Pancreas (tissue), 10 donors: ENCODE data around the gene NAV2. TPM values are rescaled to one million over a fixed set of nuclear protein-coding genes. Genes with fewer than 3 reads are reported as not detected.
"Not testable (repeated sequence)": the region's sequence is repeated elsewhere in the genome, so short reads cannot be mapped to it uniquely, and the experiment has no call there.

Source experiments
- ATAC-seq, 4 donors: fragments of 200-7000 bp; cut with Tn5 transposase; one replicate each; pipeline versions ENCODE4 v1.8.0 to v1.9.1; 2020; ENCODE audit warnings: mild to moderate bottlenecking in 4 of 4, moderate library complexity in 4 of 4
- DNase-seq, 6 donors: peaks; one replicate each; pipeline ENCODE4 v3.0.0-alpha.2; 2020
- FAIRE-seq: peaks from 2 replicates; lab custom pipeline; 2012; peaks lifted over from hg19 to GRCh38; lab: Jason Lieb, UNC
- H3K27ac ChIP-seq, 4 donors: fragments of 200-600 bp; sonication (generic); 1 replicate in 3 of 4; 2 replicates in 1 of 4; pipeline versions ENCODE4 v1.5.0 to v1.8.0; 2020
- H3K27me3 ChIP-seq, 4 donors: fragments of 200-600 bp; one replicate each; pipeline ENCODE4 v1.8.0; 2021
- H3K36me3 ChIP-seq, 3 donors: fragments of 200-600 bp; sonication (generic) in 1 of 3; one replicate each; pipeline versions ENCODE4 v1.5.0 to v1.8.0; 2020 to 2021
- H3K4me1 ChIP-seq, 3 donors: fragments of 200-600 bp; one replicate each; pipeline ENCODE4 v1.8.0; 2021
- H3K4me3 ChIP-seq, 4 donors: fragments of 200-600 bp; sonication (generic) in 2 of 4; one replicate each; pipeline versions ENCODE4 v1.5.0 to v1.8.0; 2020 to 2021
- H3K9me3 ChIP-seq, 4 donors: fragments of 200-600 bp; one replicate each; pipeline ENCODE4 v1.8.0; 2021
- CTCF ChIP-seq, 4 donors: fragments of 200-600 bp; sonication (generic) in 3 of 4; IDR thresholded peaks; one replicate each; pipeline versions ENCODE4 v1.5.0 to v1.8.0; 2021; ENCODE audit warnings: antibody characterized with exemption in 4 of 4
- WGBS, 2 donors: extraction: QIAGEN DNeasy Blood & Tissue Kit; methylation state at CpG; one replicate each; pipeline ENCODE4 v1.1.7; 2013; 5-methylcytosine and 5-hydroxymethylcytosine counted together
- intact Hi-C, 3 donors: fragments of 100-400 bp; cut with DNase I; formaldehyde crosslinking; loops; one replicate each; pipeline versions ENCODE4 v1.11.1 to v1.14.2; 2022
- polyA plus RNA-seq, 2 donors: library from polyadenylated mRNA; stranded (reverse); fragments of 200-250 nt; gene quantifications; one replicate each; pipeline ENCODE4 v1.2.3, GENCODE V29; 2013
- total RNA-seq, 6 donors: library from RNA; stranded (reverse); fragmentation: NEBNext Ultra II Directional in 4 of 6; extraction: Animal tissue kit (Norgen Biotek cat#: 25700) in 4 of 6; gene quantifications; one replicate each; pipeline versions ENCODE4 v1.2.1 to v1.2.4, GENCODE V29; 2021 to 2023
- donor health status: healthy with polysubstance abuse.
- donor health status: DM: no; HTN: no; CAD: no; lungs with moderate emphysema.
- donor health status: DM: no; HTN: no; CAD: no.
- donor health status: control.
- donor health status: control.
- donor health status: Bipolar disorder and iron deficiency.
- donor health status: DM: yes; HTN: yes; CAD: no.
- donor health status: DM: no; HTN: no; CAD: no.
- donor health status: DM: no; HTN: no; CAD: no.
- donor health status: DM: yes; HTN: yes; CAD: no.

Gene NAV2
- total and polyA plus RNA-seq, 8 donors = 5.8 to 26.9 (median 16.3) TPM

GRCh38 chr11:19959210-19959609 is 246.6 kb downstream of the NAV2 start:
- FAIRE-seq (no peak), ATAC-seq (no peak), DNase-seq (no peak)
- Histone ChIP-seq H3K27me3 (no peaks in the 10 kb centered on the region), H3K4me1 (peaks cover 8 to 20% (median 15%) of the 10 kb centered on the region in 3 donors), H3K9me3 (no peaks in the 10 kb centered on the region), H3K4me3 (no peak overlapping the region), H3K27ac (no peak overlapping the region), H3K36me3 (no peaks in the 10 kb centered on the region)
- 96 to 100% methylated on average over 3 of the region's 3 CpGs for WGBS, 2 donors
- TF ChIP-seq CTCF (IDR thresholded peaks at IDR 0.05) = no peak
- intact Hi-C loops = loop anchor here in 1 of 3 donors (10.0 kb wide), 1 partner anchor 146 kb away; no protein-coding TSS in a partner anchor

GRCh38 chr11:19959648-19960059 is 247.0 kb downstream of the NAV2 start:
- peak in 1 of 4 donors; percentile 15 for ATAC-seq
- no peaks in the 10 kb centered on the region for H3K36me3 ChIP-seq
- no peaks in the 10 kb centered on the region for H3K9me3 ChIP-seq
- FAIRE-seq = no peak
- no peak overlapping the region for H3K4me3 ChIP-seq
- no peaks in the 10 kb centered on the region for H3K27me3 ChIP-seq
- DNase-seq = no peak
- no peak overlapping the region for H3K27ac ChIP-seq
- intact Hi-C loops = loop anchor here in 1 of 3 donors (10.0 kb wide), 1 partner anchor 145 kb away; no protein-coding TSS in a partner anchor
- peaks cover 8 to 17% (median 12%) of the 10 kb centered on the region in 3 donors for H3K4me1 ChIP-seq
- WGBS, 2 donors = 81 to 85% methylated on average over 10 of the region's 10 CpGs
- TF ChIP-seq CTCF (IDR thresholded peaks at IDR 0.05) = no peak

GRCh38 chr11:19960410-19960809 is 247.8 kb downstream of the NAV2 start:
- 96 to 97% methylated on average over 3 of the region's 3 CpGs for WGBS, 2 donors

GRCh38 chr11:19961225-19961624 is 248.6 kb downstream of the NAV2 start:
- H3K27ac ChIP-seq = no peak overlapping the region
- H3K4me3 ChIP-seq = no peak overlapping the region
- FAIRE-seq (no peak), DNase-seq (no peak), ATAC-seq (no peak)
- intact Hi-C loops = no loop called here
- H3K36me3 ChIP-seq = no peaks in the 10 kb centered on the region
- H3K9me3 ChIP-seq = no peaks in the 10 kb centered on the region
- H3K4me1 ChIP-seq = peaks cover 0 to 6% (median 0%) of the 10 kb centered on the region in 3 donors
- TF ChIP-seq CTCF (IDR thresholded peaks at IDR 0.05) = no peak
- H3K27me3 ChIP-seq = no peaks in the 10 kb centered on the region
- 74 to 75% methylated on average over 4 of the region's 4 CpGs for WGBS, 2 donors

More at GRCh38 chr11:19960410-19960809, 247.8 kb downstream of the NAV2 start:
- ATAC-seq, intact Hi-C loops, H3K36me3 ChIP-seq, FAIRE-seq, H3K4me3 ChIP-seq, H3K27ac ChIP-seq, DNase-seq, H3K27me3 ChIP-seq, H3K9me3 ChIP-seq: not testable (repeated sequence)
- peaks cover 6 to 12% (median 6%) of the 10 kb centered on the region in 3 donors for H3K4me1 ChIP-seq

GRCh38 chr11:19962053-19962800 is 249.6 kb downstream of the NAV2 start:
- no peak for TF ChIP-seq CTCF (IDR thresholded peaks at IDR 0.05)
- FAIRE-seq (no peak), ATAC-seq (no peak), DNase-seq (no peak)
- H3K27ac ChIP-seq = no peak overlapping the region
- H3K4me1 ChIP-seq = no peaks in the 10 kb centered on the region
- WGBS, 2 donors = 93 to 94% methylated on average over 4 of the region's 4 CpGs
- no peaks in the 10 kb centered on the region for H3K9me3 ChIP-seq
- intact Hi-C loops = no loop called here
- no peaks in the 10 kb centered on the region for H3K27me3 ChIP-seq
- H3K36me3 ChIP-seq = no peaks in the 10 kb centered on the region
- no peak overlapping the region for H3K4me3 ChIP-seq
